Esophagus squamous epithelium (tissue), 5 donors: ENCODE data around the gene HTR2A. TPM values are rescaled to one million over a fixed set of nuclear protein-coding genes. Genes with fewer than 3 reads are reported as not detected.

Experiments
- DNase-seq: peaks from one replicate; lab custom pipeline; 2025; lab: John Stamatoyannopoulos, UW
- H3K27ac ChIP-seq, 4 donors: fragments of 200-600 bp; sonication (generic); one replicate each; pipeline ENCODE4 v1.5.1; 2016 to 2019; ENCODE audit warnings: mild to moderate bottlenecking in 1 of 4
- H3K27me3 ChIP-seq, 4 donors: fragments of 200-600 bp; sonication (generic); 1 replicate in 3 of 4; 2 replicates in 1 of 4; pipeline versions ENCODE4 v1.5.1 to v1.6.0; 2017 to 2021; ENCODE audit warnings: antibody characterized with exemption in 1 of 4
- H3K36me3 ChIP-seq, 3 donors: fragments of 200-600 bp; sonication (generic); one replicate each; pipeline ENCODE4 v1.5.1; 2016 to 2019
- H3K4me1 ChIP-seq, 3 donors: fragments of 200-600 bp; sonication (generic); one replicate each; pipeline ENCODE4 v1.5.1; 2017 to 2019
- H3K4me3 ChIP-seq, 4 donors: fragments of 200-600 bp; sonication (generic); 1 replicate in 3 of 4; 2 replicates in 1 of 4; pipeline ENCODE4 v1.5.1; 2016 to 2019; ENCODE audit warnings: mild to moderate bottlenecking in 2 of 4, moderate library complexity in 1 of 4
- H3K9me3 ChIP-seq, 3 donors: fragments of 200-600 bp; sonication (generic); one replicate each; pipeline ENCODE4 v1.5.1; 2016 to 2019
- CTCF ChIP-seq, 6 experiments: fragments of 450-650 bp in 4 of 6; fragments of 200-600 bp in 2 of 6; sonication (generic) in 2 of 6; IDR thresholded peaks; one replicate each; pipeline ENCODE4 v1.5.1; 2016 to 2019; ENCODE audit warnings: antibody characterized with exemption in 6 of 6, mild to moderate bottlenecking in 4 of 6, moderate library complexity in 4 of 6
- POLR2A ChIP-seq, 4 donors: fragments of 450-650 bp; IDR thresholded peaks; one replicate each; pipeline ENCODE4 v1.6.1; 2017; ENCODE audit warnings: antibody characterized with exemption in 4 of 4, mild to moderate bottlenecking in 4 of 4, moderate library complexity in 3 of 4
- WGBS, 2 donors: methylation state at CpG; one replicate each; pipeline ENCODE4 v1.1.5; 2018; 5-methylcytosine and 5-hydroxymethylcytosine counted together
- intact Hi-C: fragments of 100-400 bp; cut with DNase I; formaldehyde crosslinking; loops from one replicate; pipeline ENCODE4 v1.15.0; 2022
- total RNA-seq, 4 donors: library from RNA; depleted of rRNA; stranded (reverse); fragments of >200 nt; gene quantifications; one replicate each; pipeline ENCODE4 v1.1.0, GENCODE V29; 2016
- donor health status: DM: yes; HTN: yes; CAD: no.

HTR2A gene
- total RNA-seq: under 1 TPM in 2 of 4 donors, not detected in 2; 0.03 to 0.19 TPM

GRCh38 chr13:46896341-46897137 is at the start of gene HTR2A:
Gene HTR2A, minus strand, starts transcription at chr13:46897053. Its CDS starts 1,147 bp downstream, at chr13:46895906.
- no peak for TF ChIP-seq CTCF (IDR thresholded peaks at IDR 0.05)
- no peak for TF ChIP-seq POLR2A (IDR thresholded peaks at IDR 0.05)
- Histone ChIP-seq H3K27ac (peak within 1 kb of the TSS in 3 of 4 donors; percentile 2 to 66 (median 53)), H3K27me3 (peaks cover 0 to 26% (median 0%) of the 10 kb centered on the region in 4 donors), H3K4me1 (peaks cover 0 to 24% (median 5%) of the 10 kb centered on the region in 3 donors), H3K4me3 (peak within 1 kb of the TSS; percentile 4 to 73 (median 30)), H3K36me3 (no peaks in the 10 kb centered on the region), H3K9me3 (no peaks in the 10 kb centered on the region)
- intact Hi-C loops: no loop called here
- DNase-seq: no peak
- WGBS, 2 donors: 15 to 18% methylated on average over 11 to 12 of the region's 13 CpGs

- H3K4me3 ChIP-seq: no peak overlapping the region
- no peaks in the 10 kb centered on the region for H3K36me3 ChIP-seq
- no peak for DNase-seq
- no peaks in the 10 kb centered on the region for H3K27me3 ChIP-seq
- H3K4me1 ChIP-seq: no peaks in the 10 kb centered on the region
- TF ChIP-seq POLR2A (IDR thresholded peaks at IDR 0.05): no peak
- no peak for TF ChIP-seq CTCF (IDR thresholded peaks at IDR 0.05)
- intact Hi-C loops: no loop called here
- 86% methylated on average over 4 of the region's 4 CpGs; no CpG with 5 or more reads in 1 of the 2 donors for WGBS, 2 donors
- H3K27ac ChIP-seq: no peak overlapping the region
- H3K9me3 ChIP-seq: no peaks in the 10 kb centered on the region
Measured at GRCh38 chr13:46936525-46936924, 39.7 kb upstream of the HTR2A start.

GRCh38 chr13:46934749-46935148 is 37.9 kb upstream of the HTR2A start:
- intact Hi-C loops: no loop called here
- H3K27me3 ChIP-seq: no peaks in the 10 kb centered on the region
- H3K27ac ChIP-seq: no peak overlapping the region
- WGBS, 2 donors: 14 to 83% methylated on average over 1 of the region's 1 CpG
- no peak for TF ChIP-seq POLR2A (IDR thresholded peaks at IDR 0.05)
- no peak for TF ChIP-seq CTCF (IDR thresholded peaks at IDR 0.05)
- H3K9me3 ChIP-seq: no peaks in the 10 kb centered on the region
- DNase-seq: no peak
- no peak overlapping the region for H3K4me3 ChIP-seq
- H3K4me1 ChIP-seq: no peaks in the 10 kb centered on the region
- H3K36me3 ChIP-seq: no peaks in the 10 kb centered on the region

GRCh38 chr13:46926916-46927590 is 30.2 kb upstream of the HTR2A start:
- Histone ChIP-seq H3K4me3 (no peak overlapping the region), H3K36me3 (no peaks in the 10 kb centered on the region), H3K27me3 (no peaks in the 10 kb centered on the region), H3K27ac (no peak overlapping the region), H3K9me3 (no peaks in the 10 kb centered on the region), H3K4me1 (no peaks in the 10 kb centered on the region)
- TF ChIP-seq POLR2A (IDR thresholded peaks at IDR 0.05) (no peak), CTCF (IDR thresholded peaks at IDR 0.05) (no peak)
- intact Hi-C loops: no loop called here
- DNase-seq: no peak
- WGBS, 2 donors: 79% methylated on average over 5 of the region's 5 CpGs

GRCh38 chr13:46925486-46925885 is 28.6 kb upstream of the HTR2A start:
- H3K27me3 ChIP-seq: no peaks in the 10 kb centered on the region
- no peaks in the 10 kb centered on the region for H3K4me1 ChIP-seq
- no peaks in the 10 kb centered on the region for H3K36me3 ChIP-seq
- 76 to 95% methylated on average over 1 of the region's 1 CpG for WGBS, 2 donors
- intact Hi-C loops: no loop called here
- DNase-seq: no peak
- H3K9me3 ChIP-seq: no peaks in the 10 kb centered on the region
- TF ChIP-seq CTCF (IDR thresholded peaks at IDR 0.05): no peak
- no peak for TF ChIP-seq POLR2A (IDR thresholded peaks at IDR 0.05)
- no peak overlapping the region for H3K4me3 ChIP-seq
- H3K27ac ChIP-seq: no peak overlapping the region
